Kidney capillary endothelial cell (primary cell): ENCODE data around the gene HES6.
"Not testable (repeated sequence)": the region's sequence is repeated elsewhere in the genome, so short reads cannot be mapped to it uniquely, and the experiment has no call there.

Experiments
- DNase-seq: peaks from one replicate; pipeline ENCODE4 v3.0.0-alpha.2; 2018; ENCODE audit warnings: low spot score

HES6 gene

DNA sequence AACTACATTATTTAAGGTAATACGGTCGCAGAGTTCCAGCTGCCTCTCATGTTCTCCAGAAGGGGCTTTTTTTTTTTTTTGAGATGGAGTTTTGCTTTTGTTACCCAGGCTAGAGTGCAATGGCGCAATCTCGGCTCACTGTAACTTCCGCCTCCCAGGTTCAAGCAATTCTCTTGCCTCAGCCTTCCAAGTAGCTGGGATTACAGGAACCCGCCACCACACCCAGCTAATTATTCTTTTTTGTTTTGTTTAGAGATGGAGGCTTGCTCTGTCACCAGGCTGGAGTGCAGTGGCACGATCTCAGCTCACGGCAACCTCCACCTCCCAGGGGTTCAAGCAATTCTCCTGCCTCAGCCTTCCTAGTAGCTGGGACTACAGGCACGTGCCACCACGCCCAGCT lies 33.6 kb upstream of the HES6 start:
- DNase-seq, result not testable (repeated sequence)

DNA sequence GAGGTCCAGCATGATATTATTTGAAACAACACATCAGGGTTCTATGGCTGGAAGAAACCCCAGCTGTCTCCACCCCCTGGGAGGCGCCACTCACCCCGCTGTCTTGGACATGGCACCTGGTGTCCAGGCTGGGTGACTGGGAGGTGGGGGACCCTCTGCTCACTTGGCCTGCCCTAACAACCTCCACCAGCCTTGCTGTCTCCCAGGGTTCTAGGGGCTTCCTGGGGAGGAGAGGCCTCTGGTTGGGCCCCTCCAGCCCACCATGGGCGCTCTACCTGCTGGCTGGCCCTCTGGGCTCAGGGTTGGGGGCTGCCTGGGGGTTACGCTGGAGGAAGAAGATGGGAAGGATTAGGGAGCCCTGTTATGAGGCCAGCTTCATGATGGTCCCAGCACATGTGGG lies 32.3 kb upstream of the HES6 start:
- DNase-seq, result no peak

DNA sequence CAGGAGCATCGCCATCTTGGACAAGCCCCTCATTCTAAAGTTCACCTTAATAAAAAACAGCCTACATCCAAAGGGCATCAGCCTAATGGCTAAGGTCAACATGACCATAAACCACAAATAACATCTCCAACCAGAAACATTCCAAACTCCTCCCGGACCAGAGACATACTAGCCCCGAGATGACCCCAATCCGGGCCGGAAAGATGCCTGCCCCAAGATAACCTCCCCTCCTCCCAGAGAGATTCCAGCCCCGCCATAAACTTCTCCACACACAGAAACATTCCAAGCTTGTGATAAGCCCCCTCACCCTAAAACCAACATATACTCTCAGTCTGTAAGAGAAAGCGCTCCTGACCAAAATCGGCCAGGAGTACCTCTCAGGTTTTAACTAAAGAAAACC lies 31.8 kb upstream of the HES6 start:
- DNase-seq, result not testable (repeated sequence)

DNA sequence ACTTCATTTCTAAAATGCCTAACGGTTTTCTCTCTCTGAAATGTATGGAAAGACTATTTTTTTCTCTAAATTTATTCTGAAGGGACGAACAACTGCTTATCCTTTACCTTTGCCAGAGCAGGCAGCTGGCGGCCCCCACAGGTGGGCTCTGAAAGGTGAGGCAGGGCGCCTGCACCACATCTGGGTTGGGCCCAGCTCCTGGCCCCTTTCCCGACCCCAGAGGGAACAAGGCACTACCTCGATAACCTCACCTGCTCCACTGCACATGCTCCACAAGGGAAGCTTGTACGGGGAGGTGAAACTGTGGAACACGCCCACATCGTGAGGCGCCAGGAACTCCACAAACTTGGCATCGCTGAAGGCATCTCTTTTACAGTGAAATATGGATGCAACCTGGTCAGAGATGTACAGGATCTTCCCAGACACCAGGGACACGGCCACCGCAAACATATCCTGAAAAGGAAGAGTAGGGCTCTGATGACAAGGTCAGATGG lies 31.3 kb upstream of the HES6 start:
- no peak for DNase-seq

DNA sequence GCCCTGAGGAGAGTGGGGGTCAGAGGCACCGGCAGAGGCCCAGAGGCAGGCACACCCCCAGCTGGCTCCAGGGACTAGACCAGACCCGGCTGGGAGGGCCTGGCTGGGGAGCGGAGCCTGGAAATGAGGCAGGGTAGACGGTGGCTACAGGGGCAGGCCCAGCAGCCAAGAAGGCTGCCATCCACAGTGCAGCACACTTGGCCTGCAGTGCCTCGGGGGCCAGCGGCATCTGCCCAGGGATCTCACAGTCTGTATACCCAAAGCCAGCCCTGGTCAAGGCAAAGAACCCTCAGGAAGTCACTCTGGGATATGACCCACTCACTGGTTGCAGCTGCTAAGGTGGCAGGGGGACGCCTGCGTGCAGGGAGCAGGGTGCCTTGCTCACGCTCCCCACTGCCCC lies 30.8 kb upstream of the HES6 start:
- no peak for DNase-seq

DNA sequence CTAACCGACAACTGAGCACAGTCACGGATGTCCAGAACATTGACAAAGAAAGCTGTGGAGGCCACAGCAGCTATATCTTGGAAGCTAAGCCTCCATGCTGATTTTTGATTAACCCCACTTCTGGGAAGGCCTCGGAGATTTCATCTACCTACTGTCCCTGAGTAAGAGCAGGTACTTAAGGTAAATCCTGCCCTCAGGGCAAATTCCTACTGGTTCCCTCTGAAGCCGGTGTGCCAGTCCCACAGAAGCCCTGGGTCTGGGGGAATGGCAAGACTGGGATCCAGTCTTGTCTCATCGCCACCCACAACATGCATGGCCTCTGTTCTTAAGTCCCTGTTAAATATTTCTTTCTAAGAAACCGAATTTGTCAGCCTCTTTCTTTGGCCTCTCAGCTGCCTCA lies 29.9 kb upstream of the HES6 start:
- no peak for DNase-seq

DNA sequence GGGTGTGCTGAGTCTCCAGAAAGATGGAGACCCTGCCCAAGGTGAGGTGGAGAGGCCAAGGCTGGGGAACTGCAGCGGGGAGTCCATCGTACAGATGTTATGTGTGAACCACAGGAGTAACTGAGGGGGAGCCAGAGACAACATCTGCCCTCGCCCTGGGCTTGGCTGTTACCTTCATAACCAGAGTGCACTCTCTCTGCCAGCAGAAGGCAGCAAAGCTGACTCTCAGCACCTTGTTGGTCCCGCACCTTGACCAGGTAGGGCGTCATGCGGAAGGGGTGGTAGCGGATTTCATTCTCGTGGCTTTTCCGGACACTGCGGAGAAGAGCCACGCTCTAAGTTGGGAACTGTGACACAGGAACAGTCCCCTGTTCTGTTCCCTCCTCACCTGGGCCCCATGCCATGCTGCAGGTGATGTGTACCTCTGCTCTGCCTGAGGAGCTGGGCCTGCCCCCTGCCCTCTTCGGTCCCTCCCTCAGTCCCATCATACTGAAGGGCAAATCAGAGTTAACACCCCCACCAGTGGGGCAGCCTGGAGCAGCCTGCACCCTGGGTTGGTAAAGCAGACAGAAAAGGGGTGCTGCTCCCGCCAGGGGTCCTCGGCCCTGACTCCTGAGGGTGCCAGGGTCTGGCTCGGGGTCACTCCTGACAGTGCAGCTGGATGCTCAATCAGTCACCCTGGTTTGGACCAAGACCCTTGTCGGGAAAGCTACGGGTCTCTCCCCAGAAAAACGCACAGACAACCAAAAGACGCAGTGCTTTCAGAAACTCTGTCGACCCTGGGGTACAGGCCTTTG lies 28.2 kb upstream of the HES6 start:
- DNase-seq, result no peak

DNA sequence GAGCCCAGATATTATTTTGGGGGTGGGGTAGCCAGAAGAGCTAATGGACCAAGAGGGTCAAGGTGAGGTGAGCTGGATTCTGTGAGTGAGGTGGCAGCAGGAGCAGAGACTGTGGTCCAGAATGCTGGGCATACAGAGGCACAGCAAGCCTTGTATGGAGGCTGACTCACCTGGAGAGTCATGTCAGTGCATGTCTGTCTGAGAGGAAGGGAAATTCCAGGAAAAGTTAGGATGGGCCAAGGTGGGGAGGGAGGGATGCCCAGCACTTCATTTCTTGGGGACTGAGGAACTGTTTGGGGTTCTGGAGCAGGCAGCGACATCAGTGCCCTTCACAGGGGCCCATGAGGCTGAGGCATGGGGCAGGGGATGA lies 27.5 kb upstream of the HES6 start:
- no peak for DNase-seq

DNA sequence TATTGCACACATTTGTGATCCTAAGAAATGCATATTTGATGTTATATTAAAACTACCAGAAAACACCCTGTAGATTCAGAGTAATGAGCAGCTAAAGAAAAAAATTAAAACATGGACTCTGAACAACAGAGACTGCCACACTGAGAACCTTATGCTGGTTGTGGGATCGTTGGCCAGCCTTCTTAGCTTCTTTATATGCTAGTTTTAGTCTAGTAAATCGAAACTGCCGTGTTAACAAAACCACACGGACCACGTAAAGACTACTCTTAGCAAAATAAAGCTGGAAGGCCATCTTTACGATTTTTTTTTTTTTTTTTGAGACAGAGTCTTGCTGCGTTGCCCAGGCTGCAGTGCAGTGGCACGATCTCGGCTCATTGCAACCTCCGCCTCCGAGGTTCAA lies 25.8 kb upstream of the HES6 start:
- DNase-seq, result no peak

DNA sequence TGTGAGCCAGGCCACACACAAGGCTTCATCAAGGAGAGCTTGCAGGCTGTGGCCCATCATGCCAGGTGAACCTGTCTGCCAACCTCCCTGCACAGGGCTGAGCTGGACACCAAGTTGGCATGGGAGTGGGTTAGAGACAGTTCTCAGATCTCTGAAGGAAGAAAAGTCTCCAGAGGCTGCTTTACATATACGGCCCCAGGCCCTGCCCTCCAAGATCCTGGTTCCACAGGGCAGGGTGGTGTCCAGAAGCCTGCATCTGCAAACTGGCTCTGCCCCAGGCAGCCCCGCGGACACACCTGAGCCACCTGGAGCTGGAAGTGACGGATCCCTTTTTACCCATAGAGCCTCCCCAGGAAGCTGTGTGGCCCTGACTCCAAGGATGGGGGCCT lies 24.2 kb upstream of the HES6 start:
- DNase-seq, result no peak

DNA sequence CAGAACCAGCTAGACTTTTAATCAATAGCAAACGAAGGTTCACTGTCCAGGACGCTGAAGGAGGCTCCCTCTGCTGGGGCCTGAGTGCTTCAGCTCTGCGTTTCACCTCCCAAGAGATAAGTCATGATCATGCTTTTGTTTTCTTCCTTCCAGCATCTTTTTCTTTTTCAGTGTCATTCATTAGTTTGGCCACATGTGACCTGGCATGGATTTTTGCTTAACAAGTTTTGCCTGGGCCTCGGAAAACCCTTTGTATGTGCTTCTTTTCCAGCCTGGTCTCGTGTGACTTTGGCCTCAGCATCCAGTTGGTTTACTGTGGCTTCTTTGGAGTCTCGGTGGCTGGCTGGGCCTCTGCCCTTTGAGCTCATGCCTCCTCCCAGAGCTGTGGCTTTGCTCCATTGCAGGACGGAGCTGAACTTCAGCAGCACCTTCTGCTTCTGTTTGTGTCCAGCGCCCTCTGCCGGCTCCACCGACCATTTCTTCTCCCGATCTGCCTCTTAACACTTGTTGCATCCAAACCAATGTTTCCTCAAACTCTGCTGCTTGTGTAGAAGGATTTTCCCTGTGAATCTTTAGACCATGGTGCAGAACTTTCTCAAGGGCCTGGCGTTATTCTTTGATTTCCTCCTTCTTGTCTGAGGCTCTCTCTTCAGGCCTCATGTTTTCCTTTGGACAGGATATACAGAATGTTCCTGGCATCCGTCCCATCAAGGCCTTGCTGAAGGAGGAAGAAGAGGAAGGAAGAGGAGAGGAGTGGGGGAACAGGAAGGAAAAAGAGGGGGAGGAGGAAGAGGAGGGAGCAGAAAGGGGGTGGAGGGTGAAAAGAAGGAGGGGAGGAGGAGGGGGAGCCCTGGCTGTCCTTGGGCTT lies 23.6 kb upstream of the HES6 start:
- DNase-seq, result peak; percentile 84

DNA sequence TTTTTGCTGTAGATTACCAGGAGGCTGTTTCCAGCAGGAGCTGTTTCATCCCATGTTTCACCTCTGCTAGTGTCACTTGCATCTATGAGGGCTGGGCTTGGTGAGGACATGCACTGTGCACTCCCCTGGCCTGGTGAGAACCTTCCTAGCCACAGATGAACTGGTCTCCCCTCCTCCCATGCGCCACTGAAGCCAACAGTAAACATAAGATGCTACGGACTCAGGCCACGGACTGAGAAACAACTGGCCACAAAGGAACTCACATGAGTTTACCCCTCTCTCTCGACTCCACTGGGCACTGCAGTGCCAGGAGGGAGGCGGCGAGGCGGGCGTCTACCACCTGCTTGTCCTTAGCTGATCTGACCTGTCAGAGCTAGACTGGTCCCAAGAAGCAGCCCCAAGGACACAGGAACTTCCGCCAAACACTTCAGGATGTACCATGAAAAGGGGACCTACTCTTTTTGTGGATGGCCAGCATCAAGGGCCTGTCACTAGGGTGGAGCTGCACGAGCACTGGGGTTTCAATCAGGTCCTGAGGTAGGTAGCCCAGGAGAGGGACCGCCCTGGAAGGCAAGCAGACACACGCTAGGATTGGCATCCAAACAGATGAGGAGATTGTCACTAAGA lies 22.8 kb upstream of the HES6 start:
- no peak for DNase-seq

DNA sequence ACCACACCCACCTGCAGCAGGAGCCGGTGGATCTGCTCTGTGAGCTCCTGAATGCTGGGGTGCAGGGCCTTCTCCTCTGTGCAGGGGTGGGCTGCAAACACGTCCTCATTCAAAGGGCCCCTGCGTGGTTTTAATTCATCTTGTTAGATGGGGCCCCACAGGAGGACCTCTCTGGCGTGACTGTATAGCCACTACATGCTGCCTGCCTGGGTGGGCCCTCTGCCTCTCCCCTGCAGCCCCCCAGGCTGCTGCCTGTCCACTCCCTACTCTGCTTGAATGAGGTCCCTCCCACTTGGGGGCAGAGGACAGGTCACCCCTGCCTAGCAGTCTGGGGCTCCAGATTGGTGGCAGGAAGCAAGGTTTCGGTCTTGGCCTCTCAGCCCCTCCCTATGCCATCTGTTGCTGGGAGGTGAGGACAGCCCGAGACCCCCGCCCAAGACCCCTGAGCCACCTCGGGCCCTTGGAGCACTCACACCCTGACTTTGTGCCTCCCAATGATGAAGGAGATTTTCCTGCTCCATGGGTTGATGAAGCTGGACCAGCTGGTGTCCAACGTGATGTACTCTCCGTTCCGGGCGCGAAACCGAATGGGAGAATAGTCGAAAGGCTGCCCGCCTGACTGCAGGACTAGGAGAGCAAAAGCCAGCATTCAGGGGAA lies 22.0 kb upstream of the HES6 start:
- no peak for DNase-seq

DNA sequence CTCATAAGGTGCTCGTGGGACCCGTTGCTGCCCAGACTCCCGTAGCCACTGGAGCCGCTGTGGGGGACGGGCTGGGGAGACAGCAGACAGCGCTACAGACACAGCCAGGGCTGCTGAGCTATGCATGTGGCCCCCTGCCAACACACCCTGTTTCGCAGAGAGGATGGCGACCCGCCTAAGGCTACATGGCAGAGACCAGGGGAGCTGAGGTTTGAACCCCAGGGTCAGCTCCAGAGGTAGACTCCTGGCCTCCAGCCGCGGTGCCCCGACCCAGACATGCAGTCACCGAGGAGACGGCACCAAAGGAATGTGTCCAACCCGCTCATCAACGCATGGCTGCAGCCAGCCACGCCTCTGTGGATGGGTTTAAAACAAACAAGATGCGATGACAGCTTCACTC lies 21.0 kb upstream of the HES6 start:
- DNase-seq, result no peak

DNA sequence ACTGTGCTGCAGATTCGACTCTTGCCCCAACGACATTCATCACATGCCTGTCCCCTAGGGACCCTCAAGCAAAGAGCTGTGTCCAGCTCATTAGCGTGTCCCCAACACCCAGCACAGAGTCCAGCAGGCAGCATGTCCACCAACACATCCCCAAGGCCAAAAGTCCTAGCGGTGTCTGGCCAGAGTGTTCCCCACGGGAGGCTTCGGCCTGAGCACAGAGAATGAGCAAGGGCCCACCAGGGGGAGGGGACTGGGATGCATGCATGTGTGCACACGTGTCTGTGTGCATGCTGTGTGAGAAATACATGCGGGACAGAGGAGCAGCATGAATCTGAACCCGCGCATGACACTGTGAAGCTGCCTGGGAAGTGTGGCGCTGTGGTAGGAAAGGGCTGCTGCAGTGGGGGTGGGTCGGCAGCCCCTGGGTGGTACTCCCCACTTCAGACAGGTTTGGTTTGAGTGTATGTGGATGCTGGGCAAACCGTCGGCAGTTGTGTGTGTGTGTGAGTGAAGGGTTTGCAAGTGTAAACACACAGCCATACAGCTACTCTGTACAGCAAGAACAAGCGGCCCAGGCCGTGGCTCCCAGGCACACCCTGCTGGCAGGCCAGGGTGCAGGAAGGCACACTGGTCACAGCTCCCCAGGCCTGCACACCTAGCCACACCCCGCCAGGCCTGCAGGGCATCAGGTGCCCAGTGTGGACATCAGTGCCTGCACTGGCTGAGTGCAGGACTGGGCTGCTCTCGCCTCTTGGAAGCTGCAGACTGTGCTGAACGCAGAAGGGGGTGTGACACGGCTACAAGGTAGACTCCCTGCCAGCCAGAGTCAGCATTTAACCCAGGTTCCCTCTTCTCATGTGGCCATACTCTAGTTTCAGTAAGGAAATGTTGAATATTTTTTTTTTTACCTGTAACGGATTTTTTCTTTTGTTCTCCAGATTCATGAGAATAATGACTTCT lies 19.5 kb upstream of the HES6 start:
- no peak for DNase-seq

DNA sequence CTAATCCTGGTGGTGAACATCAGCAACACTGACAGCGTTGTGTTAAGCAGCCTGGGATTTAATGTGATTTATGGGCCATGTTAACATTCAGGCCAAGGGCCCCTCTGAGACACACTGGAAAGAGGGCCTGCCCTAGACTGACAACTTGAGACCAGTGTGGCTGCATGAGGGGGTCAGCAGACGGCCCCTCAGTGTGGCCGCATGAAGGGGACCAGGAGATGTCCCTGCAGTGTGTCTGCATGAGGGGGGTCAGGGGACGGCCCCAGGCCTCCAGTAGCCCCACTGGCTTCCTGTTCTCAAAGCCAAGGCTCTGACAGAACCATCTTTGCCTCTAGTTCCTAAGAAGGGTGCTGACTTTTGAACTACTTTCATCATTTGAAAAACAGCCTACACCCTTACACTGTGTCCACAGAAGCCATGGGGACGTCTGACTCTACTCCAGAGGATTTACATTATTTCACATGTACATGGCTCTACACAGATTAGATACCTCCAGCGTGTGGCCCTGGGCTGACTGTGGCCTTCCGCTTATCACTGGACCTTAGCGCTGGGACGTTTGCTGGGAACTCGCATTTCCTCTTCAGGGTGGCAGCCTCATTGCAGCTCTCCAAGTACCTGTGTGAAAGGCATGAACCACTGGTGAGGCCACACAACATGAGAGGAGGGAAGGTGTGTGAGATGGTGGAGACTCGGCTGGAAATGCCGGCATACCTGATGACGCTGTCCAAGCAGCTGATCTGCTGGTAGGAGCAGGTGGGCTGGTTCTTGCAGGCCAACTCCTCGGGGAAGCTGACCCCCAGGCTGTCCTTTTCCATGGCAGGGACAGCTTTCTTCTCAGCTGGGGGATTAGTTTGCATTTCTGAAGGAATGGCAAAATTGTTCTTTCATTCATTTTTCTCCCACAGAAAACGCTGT lies 18.2 kb upstream of the HES6 start:
- DNase-seq, result no peak

DNA sequence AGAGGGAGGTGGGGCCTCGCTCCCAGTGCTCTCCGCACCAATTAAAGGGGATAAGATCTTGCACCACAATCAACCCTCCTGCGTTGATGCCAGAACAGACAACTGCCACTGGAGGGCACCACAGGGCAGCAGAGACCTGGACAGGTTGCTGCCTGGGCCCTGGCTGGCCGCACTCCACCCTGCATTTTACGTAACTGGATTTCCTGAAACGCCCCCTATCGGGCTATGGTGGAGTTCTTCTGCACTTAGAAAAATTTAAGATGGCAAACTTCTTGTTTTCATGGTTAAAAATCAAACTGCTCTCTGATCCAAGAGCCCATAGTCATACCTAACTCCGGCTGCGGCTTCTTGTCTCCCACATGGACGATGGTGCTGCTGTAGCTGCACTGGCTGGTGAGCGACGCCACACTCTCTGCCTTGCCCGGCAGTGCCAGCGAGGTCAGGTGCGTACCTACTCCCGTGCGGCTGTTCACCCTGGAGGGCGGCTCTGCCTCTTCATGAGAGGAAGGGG lies 16.8 kb upstream of the HES6 start:
- DNase-seq, result peak; percentile 79

DNA sequence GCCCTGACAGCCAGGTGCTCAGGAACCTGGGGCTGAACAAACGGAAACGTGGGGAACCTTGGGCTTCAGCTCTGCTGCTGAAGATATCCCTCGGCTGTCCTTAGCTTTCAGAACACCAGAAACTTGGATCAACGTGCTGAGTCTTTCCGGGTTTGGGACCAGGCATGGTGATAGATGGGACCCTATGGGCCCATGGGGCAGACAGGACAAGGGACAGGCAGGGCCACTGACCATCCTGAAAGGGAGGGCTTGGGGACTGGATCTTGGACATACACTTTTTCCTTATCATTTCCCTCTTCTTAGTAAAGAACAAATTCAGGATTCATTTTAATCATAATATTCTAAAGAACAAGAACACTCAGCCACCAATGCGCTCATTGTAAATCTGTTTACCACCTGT lies 16.3 kb upstream of the HES6 start:
- DNase-seq, result no peak

DNA sequence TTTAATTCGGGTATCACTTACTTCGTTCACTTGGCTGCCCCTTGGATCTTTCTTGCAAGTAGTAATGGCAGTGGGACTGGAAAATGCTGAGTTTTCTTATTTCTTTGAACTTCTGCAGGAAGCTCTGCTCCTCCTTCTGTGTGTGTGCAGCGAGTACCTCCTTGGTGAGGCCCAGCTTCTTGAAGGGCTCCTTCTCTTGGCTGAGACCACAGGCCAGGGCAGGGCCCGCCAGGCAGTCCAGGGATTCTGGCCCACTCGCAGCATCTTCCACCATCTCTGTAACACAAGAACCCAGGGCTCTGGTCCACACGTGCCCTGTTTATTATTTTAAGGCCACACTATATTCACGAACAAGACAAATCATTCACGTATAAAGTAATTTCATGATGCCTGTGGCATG lies 15.8 kb upstream of the HES6 start:
- DNase-seq, result no peak

DNA sequence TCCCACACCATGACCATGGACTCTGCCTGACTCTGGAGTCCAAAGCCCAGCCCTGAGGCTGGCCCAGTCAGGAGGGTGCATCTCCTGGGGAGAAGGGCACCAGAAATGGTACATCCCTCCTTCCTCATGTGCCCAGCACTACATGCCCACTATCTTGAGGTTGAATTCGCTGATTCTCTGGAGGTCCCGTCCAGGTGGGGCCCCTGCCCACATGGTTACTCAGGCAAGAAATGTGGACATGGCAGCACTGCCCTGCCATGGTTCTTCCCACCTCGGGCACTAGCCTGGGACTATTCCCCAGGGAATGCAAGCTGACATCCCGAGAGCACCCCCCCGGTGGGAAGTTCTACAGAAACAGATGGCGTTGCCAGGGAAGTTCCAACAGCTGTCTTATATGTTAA lies 15.3 kb upstream of the HES6 start:
- DNase-seq, result no peak
